ENCODE measurements around the gene VDAC2. TPM values are rescaled to one million over a fixed set of nuclear protein-coding genes. Genes with fewer than 3 reads are reported as not detected.

VDAC2 gene
- polyA plus RNA-seq, 1 experiment, result 80.9 TPM

DNA sequence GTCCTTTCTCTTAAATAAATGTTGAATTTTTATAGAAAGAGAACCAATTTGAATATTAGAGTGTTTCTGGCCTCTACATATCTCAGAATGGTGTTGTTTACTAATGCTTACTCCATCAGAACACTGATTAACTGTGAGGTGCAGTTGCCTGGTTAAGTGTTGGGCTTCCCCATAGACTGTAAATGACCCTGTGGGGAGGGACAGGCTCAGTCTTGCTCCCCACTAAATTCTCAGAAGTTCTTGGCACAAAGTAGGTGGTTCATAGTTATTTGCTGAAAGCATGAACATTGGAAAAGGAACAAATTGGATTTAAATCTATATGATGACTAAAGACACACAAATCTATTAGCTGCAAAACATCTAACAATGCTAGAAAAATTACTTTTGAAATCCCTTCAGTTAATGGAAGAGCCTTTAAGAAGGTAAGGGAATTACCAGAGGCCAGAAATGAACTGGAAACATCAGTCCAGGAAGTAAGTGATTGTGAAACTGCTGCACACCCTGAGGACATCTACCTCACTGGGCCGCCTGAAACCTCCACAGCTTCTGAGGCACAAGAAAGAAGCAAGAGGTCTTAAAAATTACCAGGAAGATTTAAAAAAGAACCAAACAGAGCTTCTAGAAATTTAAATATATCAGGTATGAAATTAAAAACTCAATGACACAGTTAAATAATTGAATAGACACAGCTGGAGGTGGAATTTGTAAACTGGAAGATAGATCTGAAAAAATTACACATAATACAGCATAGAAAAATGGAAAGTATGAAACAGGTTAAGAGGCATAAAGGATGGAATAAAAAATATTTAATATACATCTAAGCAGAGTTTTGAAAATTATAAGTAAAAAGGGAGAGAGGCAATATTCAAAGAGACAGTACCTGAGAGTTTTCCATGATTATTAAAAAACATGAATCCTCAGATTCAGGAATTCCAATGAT lies 43.0 kb downstream of the VDAC2 start:
- TF ChIP-seq, protein P1, sequence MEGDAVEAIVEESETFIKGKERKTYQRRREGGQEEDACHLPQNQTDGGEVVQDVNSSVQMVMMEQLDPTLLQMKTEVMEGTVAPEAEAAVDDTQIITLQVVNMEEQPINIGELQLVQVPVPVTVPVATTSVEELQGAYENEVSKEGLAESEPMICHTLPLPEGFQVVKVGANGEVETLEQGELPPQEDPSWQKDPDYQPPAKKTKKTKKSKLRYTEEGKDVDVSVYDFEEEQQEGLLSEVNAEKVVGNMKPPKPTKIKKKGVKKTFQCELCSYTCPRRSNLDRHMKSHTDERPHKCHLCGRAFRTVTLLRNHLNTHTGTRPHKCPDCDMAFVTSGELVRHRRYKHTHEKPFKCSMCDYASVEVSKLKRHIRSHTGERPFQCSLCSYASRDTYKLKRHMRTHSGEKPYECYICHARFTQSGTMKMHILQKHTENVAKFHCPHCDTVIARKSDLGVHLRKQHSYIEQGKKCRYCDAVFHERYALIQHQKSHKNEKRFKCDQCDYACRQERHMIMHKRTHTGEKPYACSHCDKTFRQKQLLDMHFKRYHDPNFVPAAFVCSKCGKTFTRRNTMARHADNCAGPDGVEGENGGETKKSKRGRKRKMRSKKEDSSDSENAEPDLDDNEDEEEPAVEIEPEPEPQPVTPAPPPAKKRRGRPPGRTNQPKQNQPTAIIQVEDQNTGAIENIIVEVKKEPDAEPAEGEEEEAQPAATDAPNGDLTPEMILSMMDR (IDR thresholded peaks at IDR 0.05; ENCODE audit: insufficient read depth, low read depth, low read length), result no peak
- no peak for DNase-seq (ENCODE audit: low read depth)
- CTCF ChIA-PET, result interaction anchor here (0.7 kb wide), 1 partner anchor 845 kb away, joined by 3 read pairs; no protein-coding TSS in a partner anchor
- H3K27me3 ChIP-seq (ENCODE audit: control insufficient read depth, insufficient read depth, low read length), result no peaks in the 10 kb centered on the region
- H3K36me3 ChIP-seq (ENCODE audit: control insufficient read depth, insufficient read depth, low read length), result no peaks in the 10 kb centered on the region
- POLR2A ChIA-PET, result no interaction called here
- no peak overlapping the region for H3K4me3 ChIP-seq (ENCODE audit: low read depth, low read length)

GRCh38 chr10:75254739-75255138 lies 44.1 kb downstream of the VDAC2 start:
- TF ChIP-seq, protein P1 (IDR thresholded peaks at IDR 0.05; ENCODE audit: insufficient read depth, low read depth, low read length), result no peak
- Histone ChIP-seq H3K36me3 (ENCODE audit: control insufficient read depth, insufficient read depth, low read length) (no peaks in the 10 kb centered on the region), H3K27me3 (ENCODE audit: control insufficient read depth, insufficient read depth, low read length) (no peaks in the 10 kb centered on the region), H3K4me3 (ENCODE audit: low read depth, low read length) (no peak overlapping the region)
- DNase-seq (ENCODE audit: low read depth), result no peak
- ChIA-PET POLR2A (no interaction called here), CTCF (no interaction called here)

GRCh38 chr10:75260990-75261389 lies 50.4 kb downstream of the VDAC2 start:
- no peaks in the 10 kb centered on the region for H3K36me3 ChIP-seq (ENCODE audit: control insufficient read depth, insufficient read depth, low read length)
- TF ChIP-seq, protein P1 (IDR thresholded peaks at IDR 0.05; ENCODE audit: insufficient read depth, low read depth, low read length), result no peak

GRCh38 chr10:75261813-75262705 lies 51.5 kb downstream of the VDAC2 start:
- DNase-seq (ENCODE audit: low read depth), result peak; percentile 66
- CTCF ChIA-PET, result interaction anchor here (0.6 to 1.9 kb wide), 4 partner anchors 11 to 33 kb away, joined by 3 to 5 read pairs (median 3); partner anchors contain the start of gene COMTD1
- TF ChIP-seq, protein P1 (IDR thresholded peaks at IDR 0.05; ENCODE audit: insufficient read depth, low read depth, low read length), result no peak

More at GRCh38 chr10:75260990-75261389, 50.4 kb downstream of the VDAC2 start:
- ChIA-PET CTCF (interaction anchor here (0.6 to 1.9 kb wide), 2 partner anchors 11 to 25 kb away, joined by 3 to 5 read pairs; partner anchors contain the start of gene COMTD1), POLR2A (no interaction called here)
- DNase-seq (ENCODE audit: low read depth), result no peak
- Histone ChIP-seq H3K27me3 (ENCODE audit: control insufficient read depth, insufficient read depth, low read length) (peaks cover 23% of the 10 kb centered on the region), H3K4me3 (ENCODE audit: low read depth, low read length) (no peak overlapping the region)

More at GRCh38 chr10:75261813-75262705, 51.5 kb downstream of the VDAC2 start:
- Histone ChIP-seq H3K27me3 (ENCODE audit: control insufficient read depth, insufficient read depth, low read length) (peaks cover 26% of the 10 kb centered on the region), H3K36me3 (ENCODE audit: control insufficient read depth, insufficient read depth, low read length) (no peaks in the 10 kb centered on the region), H3K4me3 (ENCODE audit: low read depth, low read length) (no peak overlapping the region)
- POLR2A ChIA-PET, result interaction anchor here (0.6 kb wide), 2 partner anchors 21 to 1852 kb away, joined by 3 to 4 read pairs; no protein-coding TSS in a partner anchor

Measured in BJ (cell line).